Medulla oblongata (tissue), 1 donor: ENCODE data around the gene INPP1.
"Not testable (repeated sequence)": the region's sequence is repeated elsewhere in the genome, so short reads cannot be mapped to it uniquely, and the experiment has no call there.

ENCODE experiments used
- DNase-seq: peaks from one replicate; pipeline ENCODE4 v3.0.0-alpha.2; 2015; ENCODE audit errors: extremely low spot score

INPP1 gene

DNA sequence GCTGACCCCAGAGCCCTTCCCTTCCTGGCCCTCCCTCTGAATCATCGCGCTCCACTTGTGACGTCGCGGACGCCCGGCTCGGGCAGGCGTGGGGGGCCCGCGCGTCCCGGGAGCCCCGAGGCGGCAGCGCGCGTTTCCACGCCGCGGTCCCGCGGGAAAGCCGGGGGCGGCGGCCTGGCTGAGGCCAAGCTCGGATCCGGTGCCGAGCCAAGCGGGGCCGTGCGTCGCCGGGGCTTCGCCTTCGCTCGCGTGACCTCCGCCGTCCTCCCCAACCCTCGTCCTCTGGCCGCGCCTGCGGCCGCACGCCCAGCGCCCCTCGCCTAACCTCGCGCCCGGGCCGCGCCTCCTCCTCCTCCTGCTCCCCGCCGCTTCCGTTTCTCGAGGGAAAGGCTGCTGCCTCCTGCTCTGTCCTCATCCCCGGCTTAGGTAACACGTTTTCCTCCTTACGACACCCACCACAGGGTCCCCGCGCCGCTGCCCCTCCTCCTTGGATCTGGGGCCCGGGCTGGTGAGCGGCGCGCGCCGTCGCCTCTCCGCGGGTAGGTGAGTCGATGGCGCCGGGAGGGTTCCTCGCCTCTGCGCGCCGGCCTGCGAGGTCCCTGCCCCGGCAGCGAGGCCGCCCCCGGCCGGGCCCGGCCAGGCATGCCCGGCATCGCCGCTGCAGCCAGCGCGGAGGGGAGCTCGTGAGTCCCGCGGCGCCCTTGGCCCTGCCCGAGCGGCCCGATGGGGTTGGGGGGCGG is at the start of gene INPP1:
TSS of gene INPP1 (plus strand) at position 54 of the 740 bp plus-strand sequence. CDS start 16,514 bp downstream, outside the sequence.
- no peak for DNase-seq

DNA sequence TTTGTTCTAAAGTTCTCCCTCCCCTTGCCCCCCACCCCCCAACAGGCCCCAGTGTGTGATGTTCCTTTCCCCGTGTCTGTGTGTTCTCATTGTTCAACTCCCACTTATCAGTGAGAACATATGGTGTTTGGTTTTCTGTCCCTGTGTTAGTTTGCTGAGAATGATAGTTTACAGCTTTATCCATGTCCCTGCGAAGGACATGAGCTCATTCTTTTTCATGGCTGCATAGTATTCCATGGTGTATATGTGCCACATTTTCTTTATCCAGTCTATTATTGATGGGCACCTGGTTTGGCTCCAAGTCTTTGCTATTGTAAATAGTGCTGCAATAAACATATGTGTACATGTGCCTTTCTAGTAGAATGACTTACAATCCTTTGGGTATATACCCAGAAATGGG is 45.5 kb upstream of the INPP1 start:
- not testable (repeated sequence) for DNase-seq

- DNase-seq, result no peak
Measured at GRCh38 chr2:190301032-190301431, 42.4 kb upstream of the INPP1 start.

- no peak for DNase-seq
Measured at GRCh38 chr2:190302052-190302451, 41.3 kb upstream of the INPP1 start.

- DNase-seq, result no peak
Measured at GRCh38 chr2:190303647-190304046, 39.7 kb upstream of the INPP1 start.

DNA sequence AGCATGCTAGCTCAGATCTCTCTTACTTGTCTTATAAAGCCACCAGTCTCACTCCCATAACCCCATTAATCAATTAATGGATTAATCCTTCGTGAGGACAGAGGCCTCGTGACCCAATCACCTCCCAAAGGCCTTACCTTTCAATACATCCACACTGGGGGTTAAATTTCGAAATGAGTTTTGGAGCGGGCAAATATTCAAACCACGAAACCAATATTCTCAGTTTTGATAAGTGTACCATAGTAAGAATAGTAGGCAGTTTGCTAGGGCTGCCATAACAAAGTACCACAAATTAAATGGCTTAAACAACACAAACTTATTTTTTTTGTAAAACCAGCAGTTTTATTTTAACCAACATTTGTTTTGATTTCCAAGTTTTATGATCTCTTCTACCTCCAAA is 39.0 kb upstream of the INPP1 start:
- DNase-seq, result no peak

GRCh38 chr2:190308031-190308430 is 35.4 kb upstream of the INPP1 start:
- no peak for DNase-seq

DNA sequence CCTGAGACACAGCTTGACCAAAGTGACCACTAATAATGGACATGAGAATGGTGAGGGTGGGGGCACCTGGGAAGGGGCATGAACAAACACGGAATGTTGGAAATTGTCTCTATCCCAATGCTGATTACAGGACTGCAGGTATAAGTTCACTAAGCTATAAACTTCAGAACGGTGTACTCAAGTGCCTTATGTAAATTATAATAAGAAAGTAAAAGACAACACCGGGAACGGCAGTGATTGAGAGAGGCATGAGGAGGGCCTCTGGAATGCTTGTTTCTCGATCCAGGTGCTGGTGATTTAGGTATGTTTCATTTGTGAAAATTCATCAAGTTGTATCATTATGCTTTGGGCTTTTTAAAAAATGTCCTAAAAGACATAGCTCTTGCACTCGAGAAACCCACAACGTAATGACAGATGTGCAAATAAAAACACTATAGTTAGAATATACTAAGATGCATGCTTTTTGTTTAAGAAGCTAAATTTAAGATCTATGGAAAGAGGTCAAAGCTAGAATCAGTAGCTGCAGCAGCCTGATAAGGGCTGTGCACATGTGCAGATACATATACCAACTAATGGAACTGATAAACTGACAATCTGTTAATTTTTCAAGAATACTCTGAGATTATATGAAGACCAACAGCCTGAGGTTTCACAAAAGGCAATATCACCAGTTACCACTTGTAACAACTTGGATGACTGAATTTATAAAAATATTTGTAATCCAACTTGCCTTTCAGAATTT is 31.3 kb upstream of the INPP1 start:
- no peak for DNase-seq

GRCh38 chr2:190312635-190313025 is 30.8 kb upstream of the INPP1 start:
- not testable (repeated sequence) for DNase-seq

DNA sequence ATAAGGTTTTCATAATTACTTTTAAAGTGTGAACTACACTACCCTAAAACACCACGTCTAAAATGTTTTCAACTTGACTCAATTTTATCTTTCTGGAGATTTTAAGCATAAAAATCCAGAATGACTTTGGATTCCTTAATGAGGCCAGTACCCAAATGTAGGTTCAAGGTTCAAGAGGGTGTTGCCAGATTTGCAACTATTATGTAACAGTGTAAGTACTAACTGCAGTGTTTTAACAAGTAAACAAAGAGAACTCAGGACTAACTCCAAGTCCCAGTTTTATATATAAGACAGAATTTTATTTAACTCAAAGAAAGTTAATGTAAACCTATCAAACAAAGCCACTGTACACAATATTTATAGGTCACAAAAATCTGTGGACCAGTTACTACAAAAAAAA is 29.5 kb upstream of the INPP1 start:
- no peak for DNase-seq

GRCh38 chr2:190315273-190315672 is 28.1 kb upstream of the INPP1 start:
- DNase-seq, result no peak

- peak; percentile 33 for DNase-seq
Measured at GRCh38 chr2:190318514-190318913, 24.9 kb upstream of the INPP1 start.

GRCh38 chr2:190318931-190319554 is 24.3 kb upstream of the INPP1 start:
- DNase-seq, result peak; percentile 47

DNA sequence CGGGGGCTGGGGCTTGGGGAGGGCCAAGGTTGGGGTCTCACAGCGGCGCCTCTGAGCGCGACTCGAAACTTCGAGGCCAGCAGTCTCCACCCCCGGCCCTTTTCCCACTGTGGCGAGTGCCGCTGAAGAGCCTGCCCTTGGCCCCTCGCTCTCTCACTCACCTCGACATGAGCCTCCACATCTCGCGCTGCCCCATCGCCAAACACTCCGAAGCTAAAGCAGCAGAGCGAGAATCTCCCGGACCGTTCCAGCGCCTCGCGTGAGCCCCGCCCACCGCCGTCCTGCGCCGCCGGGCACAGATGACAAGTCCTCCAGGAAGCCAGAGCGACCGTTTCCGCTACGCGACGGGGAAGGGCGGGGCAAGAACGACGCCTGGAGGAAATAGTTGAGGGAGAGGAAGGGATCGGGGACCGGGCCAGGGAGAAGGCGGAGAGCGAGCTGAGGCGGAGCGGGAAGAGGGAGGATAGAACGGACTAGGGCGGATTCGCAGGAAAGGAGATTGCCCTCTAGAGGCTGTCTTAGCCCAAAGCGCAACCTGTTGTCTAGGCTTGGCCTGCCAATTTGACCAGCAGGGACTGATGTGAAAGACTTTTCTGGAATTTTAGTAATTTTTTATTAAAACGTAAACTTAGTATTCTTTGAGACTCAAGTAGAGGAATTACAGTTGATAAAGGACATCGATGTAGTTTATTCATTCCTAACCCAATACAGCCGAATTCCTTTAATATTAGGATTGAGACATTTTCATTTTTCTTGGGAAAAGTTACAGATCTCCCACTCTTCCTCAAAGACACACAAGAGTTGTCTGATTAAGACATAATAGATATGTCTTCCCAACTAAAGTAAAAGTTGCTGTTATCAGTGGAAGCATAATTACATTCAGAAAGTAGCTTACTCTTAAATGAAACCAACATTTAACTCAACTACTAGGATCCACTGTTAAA is 23.6 kb upstream of the INPP1 start, which contains the start of gene HIBCH:
TSS of gene HIBCH (minus strand) at position 272 of the 944 bp plus-strand sequence. CDS start at position 196, 76 bp downstream.
- DNase-seq, result peak; percentile 99

GRCh38 chr2:190320696-190321095 is 22.7 kb upstream of the INPP1 start:
- no peak for DNase-seq

GRCh38 chr2:190323406-190323805 is 20.0 kb upstream of the INPP1 start:
- DNase-seq, result no peak

DNA sequence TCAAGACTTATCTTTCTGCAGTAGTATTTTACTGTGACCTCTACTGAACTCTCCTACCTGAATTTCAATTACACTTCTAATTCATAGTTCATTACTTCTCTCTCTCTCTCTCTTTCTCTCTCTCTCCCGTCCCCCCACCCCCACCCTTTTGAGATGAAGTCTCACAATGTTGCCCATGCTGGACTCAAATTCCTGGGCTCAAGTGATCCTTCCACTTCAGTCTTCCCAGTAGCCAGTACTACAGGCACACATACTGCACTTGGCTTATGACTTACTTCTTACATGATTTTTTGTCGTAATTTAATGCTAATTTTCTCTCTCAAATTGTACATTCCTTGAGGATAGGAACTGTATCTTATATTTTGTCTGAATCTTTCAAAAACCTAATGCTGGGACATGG is 17.8 kb upstream of the INPP1 start:
- DNase-seq, result no peak

DNA sequence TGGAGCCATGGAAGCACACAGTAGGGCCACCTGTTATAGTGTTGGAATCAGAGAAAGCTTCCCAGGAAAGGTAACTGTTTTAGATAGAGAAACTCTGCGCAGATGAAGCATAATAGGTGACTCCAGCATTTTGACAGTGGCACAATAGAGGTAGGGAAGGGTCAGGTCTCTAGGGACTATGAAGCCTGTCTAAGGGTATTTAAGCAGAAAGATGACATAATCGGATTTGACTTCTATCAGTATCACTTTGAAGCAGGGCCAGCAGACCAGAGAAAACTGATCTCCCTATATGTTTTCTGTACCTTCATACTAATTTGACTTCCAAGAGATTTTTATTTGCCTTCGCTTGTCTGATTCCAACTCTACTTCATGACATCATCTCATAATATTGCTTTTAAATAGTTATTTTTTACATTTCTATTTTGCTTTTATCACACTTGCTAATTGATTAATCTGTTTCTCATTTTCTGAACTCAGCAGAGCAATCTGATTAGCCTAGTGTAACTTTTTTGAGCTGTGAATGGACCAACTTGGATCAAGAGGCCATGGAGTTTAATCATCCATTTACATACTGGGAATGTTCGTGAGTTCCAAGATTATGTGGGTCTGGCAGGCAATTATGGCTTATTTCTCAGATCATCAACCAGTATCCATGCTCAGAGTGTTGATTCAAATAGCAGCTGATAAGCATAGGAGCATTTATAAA is 15.4 kb upstream of the INPP1 start:
- no peak for DNase-seq

GRCh38 chr2:190328573-190329147 is 14.7 kb upstream of the INPP1 start:
- DNase-seq, result no peak

- no peak for DNase-seq
Measured at GRCh38 chr2:190333395-190333794, 10.0 kb upstream of the INPP1 start.
